ENCODE measurements around the gene DCST2.

- TF ChIP-seq YY1 (IDR thresholded peaks at IDR 0.05; ENCODE audit: insufficient read depth, insufficient read length) (no peak), SUZ12 (IDR thresholded peaks at IDR 0.05; ENCODE audit: extremely low read depth, insufficient read depth, insufficient read length) (no peak)
Observed at GRCh38 chr1:155012776-155013602, 20.6 kb downstream of the DCST2 start.
